Ovary (tissue), 3 donors: ENCODE data around the gene AMMECR1.

Experiments
- CTCF ChIP-seq, 3 donors: fragments of 450-650 bp in 2 of 3; fragments of 200-600 bp in 1 of 3; IDR thresholded peaks; one replicate each; pipeline versions ENCODE4 v1.5.1 to v1.8.0; 2016 to 2022; ENCODE audit warnings: antibody characterized with exemption in 3 of 3, mild to moderate bottlenecking in 1 of 3
- EP300 ChIP-seq: sonication (generic); formaldehyde crosslinking; IDR thresholded peaks from one replicate; pipeline ENCODE4 v1.6.1; 2017; ENCODE audit warnings: antibody characterized with exemption
- POLR2A ChIP-seq: fragments of 450-650 bp; IDR thresholded peaks from one replicate; pipeline ENCODE4 v1.6.1; 2017; ENCODE audit warnings: antibody characterized with exemption, mild to moderate bottlenecking, moderate library complexity
- donor health status: DM: no; HTN: no; CAD: no.

DNA sequence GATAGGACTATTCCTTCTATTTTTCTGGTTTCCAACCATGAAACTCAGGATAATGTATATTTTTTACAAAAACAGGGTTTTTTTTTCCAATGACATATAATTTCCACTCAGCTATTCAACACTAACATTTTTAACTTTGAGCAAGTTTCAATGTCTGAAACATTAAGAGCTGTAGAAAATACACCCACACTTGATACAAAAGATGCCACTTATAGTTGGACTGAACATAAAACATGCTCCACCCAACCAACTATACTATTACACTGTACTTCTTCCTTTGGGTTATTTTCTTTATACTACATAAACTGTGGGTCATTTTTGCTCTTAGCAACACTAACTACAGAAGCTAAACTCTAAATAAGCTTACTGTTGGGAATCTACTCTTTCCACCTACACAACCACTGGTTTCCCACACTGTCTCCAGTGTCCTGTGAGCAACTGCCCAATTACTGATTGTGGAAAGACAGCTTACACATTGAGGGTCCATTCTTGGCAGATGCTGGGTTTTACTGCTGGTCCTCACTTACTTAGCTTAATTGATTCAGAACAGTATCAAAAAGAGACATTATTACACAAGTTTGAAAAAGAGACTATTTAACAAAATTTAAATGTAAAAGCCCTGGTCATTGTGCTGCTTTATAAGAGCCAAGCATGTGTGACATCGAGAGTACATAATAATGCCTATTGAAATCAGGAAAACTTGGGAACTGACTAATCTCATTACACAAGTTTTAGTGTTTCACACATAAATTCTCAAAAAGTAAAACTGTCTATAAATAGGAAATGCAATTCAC is 6.3 kb downstream of the AMMECR1 start:
- TF ChIP-seq EP300 (no peak), CTCF (IDR thresholded peaks at IDR 0.05) (no peak), POLR2A (no peak)
